SK-N-SH (cell line): ENCODE data around the gene EXOC8. TPM values are rescaled to one million over a fixed set of nuclear protein-coding genes. Genes with fewer than 3 reads are reported as not detected.

Experiments used
- CTCF ChIA-PET: fragments of 300-600, 350-600 bp; formaldehyde crosslinking; extraction: SDS; loops from one replicate; lab custom pipeline; 2021; lab: Yijun Ruan, JAX
- POLR2A ChIA-PET: fragments of 350-600 bp; sonication (Branson Sonifier 250); formaldehyde crosslinking; extraction: SDS; loops from one replicate; lab custom pipeline; 2020; ENCODE audit warnings: antibody characterized with exemption, inconsistent platforms; lab: Yijun Ruan, JAX
- DNase-seq: peaks from one replicate; pipeline ENCODE4 v3.0.0; 2012
- H2AFZ ChIP-seq: fragments of 200-600 bp; sonication (generic); 2 replicates; pipeline ENCODE4 v1.8.1; 2016; ENCODE audit warnings: antibody characterized with exemption, mild to moderate bottlenecking, low read depth
- H3F3A ChIP-seq: fragments of 200-600 bp; sonication (generic); replicated peaks from 2 replicates; pipeline ENCODE3; 2016; ENCODE audit warnings: antibody characterized with exemption, mild to moderate bottlenecking; ENCODE audit not compliant: insufficient read depth
- H3K27ac ChIP-seq, 2 experiments: fragments of 200-500 bp in 1 of 2; fragments of 200-600 bp in 1 of 2; sonication (Bioruptor generic) in 1 of 2; sonication (generic), shearing (Covaris generic) in 1 of 2; 2 replicates each; pipeline versions ENCODE4 v1.5.1 to v1.6.1; 2014 to 2016; ENCODE audit warnings: low read depth in 2 of 2, inconsistent platforms in 1 of 2, low read length in 1 of 2, mild to moderate bottlenecking in 1 of 2, mixed read lengths in 1 of 2
- H3K27me3 ChIP-seq: fragments of 200-600 bp; sonication (generic), shearing (Covaris generic); 2 replicates; pipeline ENCODE4 v1.6.1; 2016; ENCODE audit warnings: mixed run types; ENCODE audit not compliant: insufficient read depth
- H3K36me3 ChIP-seq, 2 experiments: fragments of 200-500 bp in 1 of 2; fragments of 200-600 bp in 1 of 2; sonication (Bioruptor generic) in 1 of 2; sonication (generic) in 1 of 2; replicated peaks in 1 of 2; 2 replicates each; pipeline versions ENCODE3 to v1.5.1; 2014 to 2016; ENCODE audit warnings: low read length in 1 of 2, mild to moderate bottlenecking in 1 of 2; ENCODE audit not compliant: insufficient read depth in 2 of 2, control insufficient read depth in 1 of 2
- H3K4me1 ChIP-seq, 2 experiments: fragments of 200-500 bp in 1 of 2; fragments of 200-600 bp in 1 of 2; sonication (Bioruptor generic) in 1 of 2; sonication (generic), shearing (Covaris generic) in 1 of 2; 2 replicates each; pipeline versions ENCODE4 v1.5.1 to v1.6.1; 2014 to 2016; ENCODE audit warnings: low read depth in 1 of 2, low read length in 1 of 2, mixed run types in 1 of 2; ENCODE audit not compliant: insufficient read depth in 2 of 2, control insufficient read depth in 1 of 2
- H3K4me2 ChIP-seq: fragments of 200-600 bp; sonication (generic), shearing (Covaris generic); 2 replicates; pipeline ENCODE4 v1.6.1; 2017; ENCODE audit warnings: mixed run types
- H3K4me3 ChIP-seq, 2 experiments: fragments of 200-500 bp in 1 of 2; fragments of 200-600 bp in 1 of 2; sonication (Bioruptor generic) in 1 of 2; sonication (generic), shearing (Covaris generic) in 1 of 2; 2 replicates each; pipeline versions ENCODE4 v1.5.1 to v1.8.1; 2014 to 2016; ENCODE audit warnings: low read depth in 2 of 2, inconsistent platforms in 1 of 2, low read length in 1 of 2, mild to moderate bottlenecking in 1 of 2, mixed read lengths in 1 of 2, moderate library complexity in 1 of 2
- H3K79me2 ChIP-seq: fragments of 200-600 bp; sonication (generic); 2 replicates; pipeline ENCODE4 v1.8.1; 2017; ENCODE audit warnings: mild to moderate bottlenecking; ENCODE audit not compliant: insufficient read depth
- H3K9ac ChIP-seq: fragments of 200-600 bp; sonication (generic); 2 replicates; pipeline ENCODE4 v1.6.1; 2017; ENCODE audit warnings: mixed run types
- H3K9me2 ChIP-seq: fragments of 200-600 bp; sonication (generic); 2 replicates; pipeline ENCODE4 v1.6.1; 2017; ENCODE audit warnings: mixed run types
- H3K9me3 ChIP-seq: fragments of 200-600 bp; sonication (generic); 2 replicates; pipeline ENCODE4 v1.6.1; 2017; ENCODE audit warnings: mixed run types, mild to moderate bottlenecking, moderate library complexity
- H4K20me1 ChIP-seq: fragments of 200-600 bp; sonication (generic); 2 replicates; pipeline ENCODE4 v1.6.1; 2017; ENCODE audit warnings: mild to moderate bottlenecking, mixed run types; ENCODE audit not compliant: insufficient read depth
- CHD2 ChIP-seq: fragments of 150-350 bp; IDR thresholded peaks from 2 replicates; pipeline ENCODE4 v1.6.1; 2018; ENCODE audit warnings: low read length; ENCODE audit not compliant: partially characterized antibody
- CTCF ChIP-seq: fragments of 200-600 bp; sonication (generic); IDR thresholded peaks from 2 replicates; pipeline ENCODE4 v1.6.1; 2017; ENCODE audit warnings: antibody characterized with exemption, mild to moderate bottlenecking, moderate library complexity
- EP300 ChIP-seq, 2 experiments: IDR thresholded peaks; 2 replicates each; pipeline versions ENCODE4 v1.4.0 to v1.6.1; 2012; ENCODE audit warnings: borderline replicate concordance in 1 of 2, low read depth in 1 of 2, low read length in 1 of 2
- EZH2phosphoT487 ChIP-seq: fragments of 200-600 bp; sonication (generic); IDR thresholded peaks from 2 replicates; pipeline ENCODE4 v1.6.1; 2017; ENCODE audit warnings: low read depth, mixed run types, mild to moderate bottlenecking, antibody characterized with exemption, moderate library complexity, borderline replicate concordance
- FOXJ3 ChIP-seq: sonication (generic); formaldehyde crosslinking; IDR thresholded peaks from 2 replicates; pipeline ENCODE4 v1.5.1; 2020; ENCODE audit warnings: mild to moderate bottlenecking, missing genetic modification reagents
- FOXM1 ChIP-seq: IDR thresholded peaks from 2 replicates; pipeline ENCODE4 v1.4.0; 2012; ENCODE audit warnings: low read depth, mild to moderate bottlenecking
- GATA2 ChIP-seq: sonication (generic); formaldehyde crosslinking; IDR thresholded peaks from 2 replicates; pipeline ENCODE4 v1.5.0; 2020; ENCODE audit warnings: mild to moderate bottlenecking, missing genetic modification reagents
- JUND ChIP-seq: IDR thresholded peaks from 2 replicates; pipeline ENCODE4 v1.4.0; 2012
- MEF2A ChIP-seq: IDR thresholded peaks from 2 replicates; pipeline ENCODE4 v1.4.0; 2012; ENCODE audit warnings: low read depth, borderline replicate concordance
- NRF1 ChIP-seq: IDR thresholded peaks from 2 replicates; pipeline ENCODE4 v1.6.1; 2012; ENCODE audit warnings: low read depth, mild to moderate bottlenecking, low read length
- POLR2AphosphoS5 ChIP-seq: IDR thresholded peaks from 2 replicates; pipeline ENCODE4 v1.6.1; 2012; ENCODE audit warnings: low read depth, low read length
- RAD21 ChIP-seq: IDR thresholded peaks from 2 replicates; pipeline ENCODE4 v1.6.1; 2012; ENCODE audit warnings: mild to moderate bottlenecking, low read length
- RCOR1 ChIP-seq: fragments of 150-350 bp; IDR thresholded peaks from 2 replicates; pipeline ENCODE4 v1.6.1; 2017; ENCODE audit warnings: antibody characterized with exemption, low read length
- SIN3A ChIP-seq: IDR thresholded peaks from 2 replicates; pipeline ENCODE4 v1.6.1; 2012; ENCODE audit warnings: low read depth, mild to moderate bottlenecking, low read length, moderate library complexity, borderline replicate concordance
- SMC3 ChIP-seq: IDR thresholded peaks from 2 replicates; pipeline ENCODE4 v1.6.1; 2012; ENCODE audit warnings: low read depth, low read length, improper control_type of control experiment
- TEAD4 ChIP-seq: IDR thresholded peaks from 2 replicates; pipeline ENCODE4 v1.4.0; 2012; ENCODE audit warnings: mild to moderate bottlenecking, borderline replicate concordance; ENCODE audit not compliant: insufficient read depth
- USF2 ChIP-seq: fragments of 150-350 bp; IDR thresholded peaks from 2 replicates; pipeline ENCODE4 v1.6.1; 2017; ENCODE audit warnings: antibody characterized with exemption, low read length, low read depth, borderline replicate concordance
- WGBS: methylation state at CpG from one replicate; pipeline ENCODE4 v1.1.6; 2017; ENCODE audit warnings: low lambda C conversion rate; 5-methylcytosine and 5-hydroxymethylcytosine counted together
- polyA plus RNA-seq, 3 experiments: library from polyadenylated mRNA; depleted of rRNA; stranded (reverse); fragments of >200 nt; gene quantifications; 2 replicates each; pipeline ENCODE4 v1.2.3, GENCODE V29; 2012
- TF ChIP-seq, protein P1 (sequence below): IDR thresholded peaks from 2 replicates; pipeline ENCODE4; 2012
- TF ChIP-seq, protein P2 (sequence below): fragments of 150-350 bp; IDR thresholded peaks from 2 replicates; pipeline ENCODE4 v1.6.1; 2016; ENCODE audit warnings: mild to moderate bottlenecking, low read depth, low read length
- TF ChIP-seq, protein P3 (sequence below): IDR thresholded peaks from 2 replicates; pipeline ENCODE4 v1.4.0; 2012; ENCODE audit warnings: low read depth, borderline replicate concordance

The EXOC8 gene
- polyA plus RNA-seq, 1 of the 3 experiments (the other 2 are of a cell fraction): 2.1 TPM

DNA sequence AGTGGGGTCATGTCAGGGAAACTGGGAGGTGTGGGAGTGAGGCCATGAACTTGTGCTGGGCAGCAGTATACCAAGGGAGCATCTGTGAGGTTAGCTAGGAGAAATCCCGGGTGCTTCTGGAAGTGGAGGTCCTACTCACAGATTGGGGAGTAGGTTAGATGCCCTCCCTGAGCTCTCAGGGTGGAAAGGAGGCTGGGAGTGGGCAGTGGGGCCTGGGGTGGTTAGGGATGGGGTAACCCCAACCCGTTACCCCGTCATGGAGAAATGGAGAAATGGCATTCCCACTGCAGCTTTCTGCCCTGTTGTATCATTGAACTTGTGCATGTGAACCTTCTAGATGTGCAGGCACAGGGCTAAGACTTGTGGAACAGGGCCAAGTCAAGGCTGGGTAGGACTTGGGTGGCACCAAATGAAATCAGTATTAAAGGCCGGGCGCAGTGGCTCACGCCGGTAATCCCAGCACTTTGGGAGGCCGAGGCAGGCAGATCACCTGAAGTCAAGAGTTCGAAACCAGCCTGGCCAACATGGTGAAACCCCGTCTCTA lies 27.2 kb downstream of the EXOC8 start:
- H3K4me3 ChIP-seq: no peak overlapping the region
- no peak for TF ChIP-seq JUND
- TF ChIP-seq USF2: no peak
- H3F3A ChIP-seq: no peaks in the 10 kb centered on the region
- no peak overlapping the region for H2AFZ ChIP-seq
- no peak overlapping the region for H3K9ac ChIP-seq
- no peaks in the 10 kb centered on the region; a peak in 1 of 4 replicates for H3K4me1 ChIP-seq
- CTCF ChIA-PET: interaction anchor here (0.6 to 0.9 kb wide), 2 partner anchors 20 to 293 kb away, joined by 3 read pairs; no protein-coding TSS in a partner anchor
- H3K27me3 ChIP-seq: no peaks in the 10 kb centered on the region
- no peaks in the 10 kb centered on the region for H3K9me3 ChIP-seq
- 79% methylated on average over 10 of the region's 10 CpGs for whole genome bisulfite sequencing
- no peaks in the 10 kb centered on the region for H3K9me2 ChIP-seq
- DNase-seq: no peak
- H3K4me2 ChIP-seq: no peak overlapping the region
- no peak overlapping the region for H3K27ac ChIP-seq
- POLR2A ChIA-PET: no interaction called here
- H3K36me3 ChIP-seq: no peaks in the 10 kb centered on the region
- no peaks in the 10 kb centered on the region for H3K79me2 ChIP-seq
- H4K20me1 ChIP-seq: no peaks in the 10 kb centered on the region

- no peak for DNase-seq
These were observed 35.7 kb downstream of the EXOC8 start for GRCh38 chr1:231301990-231302389.

More at GRCh38 chr1:231301990-231302389, 35.7 kb downstream of the EXOC8 start:
- no peaks in the 10 kb centered on the region for H3F3A ChIP-seq
- H3K27ac ChIP-seq: no peak overlapping the region
- ChIA-PET POLR2A (no interaction called here), CTCF (no interaction called here)
- H3K79me2 ChIP-seq: no peaks in the 10 kb centered on the region
- H3K9me2 ChIP-seq: no peaks in the 10 kb centered on the region
- WGBS: 56% methylated on average over 3 of the region's 3 CpGs
- no peak overlapping the region for H3K4me3 ChIP-seq
- H2AFZ ChIP-seq: no peak overlapping the region
- no peaks in the 10 kb centered on the region for H3K36me3 ChIP-seq
- no peak overlapping the region for H3K9ac ChIP-seq
- no peak overlapping the region for H3K4me2 ChIP-seq
- H3K4me1 ChIP-seq: no peaks in the 10 kb centered on the region
- H3K27me3 ChIP-seq: no peaks in the 10 kb centered on the region
- no peaks in the 10 kb centered on the region for H3K9me3 ChIP-seq
- TF ChIP-seq GATA2 (CRISPR knock-in tag) (no peak), POLR2AphosphoS5 (no peak), TEAD4 (no peak), SIN3A (no peak), NRF1 (no peak), RAD21 (no peak), JUND (no peak), EP300 (IDR thresholded peaks at IDR 0.05; ENCODE audit: borderline replicate concordance in 1 of 2, low read depth in 1 of 2, low read length in 1 of 2) (no peak), FOXJ3 (CRISPR knock-in tag) (no peak), CHD2 (no peak), SMC3 (no peak), EZH2phosphoT487 (no peak), MEF2A (no peak), CTCF (no peak), RCOR1 (no peak), FOXM1 (no peak)
- TF ChIP-seq, protein P1, sequence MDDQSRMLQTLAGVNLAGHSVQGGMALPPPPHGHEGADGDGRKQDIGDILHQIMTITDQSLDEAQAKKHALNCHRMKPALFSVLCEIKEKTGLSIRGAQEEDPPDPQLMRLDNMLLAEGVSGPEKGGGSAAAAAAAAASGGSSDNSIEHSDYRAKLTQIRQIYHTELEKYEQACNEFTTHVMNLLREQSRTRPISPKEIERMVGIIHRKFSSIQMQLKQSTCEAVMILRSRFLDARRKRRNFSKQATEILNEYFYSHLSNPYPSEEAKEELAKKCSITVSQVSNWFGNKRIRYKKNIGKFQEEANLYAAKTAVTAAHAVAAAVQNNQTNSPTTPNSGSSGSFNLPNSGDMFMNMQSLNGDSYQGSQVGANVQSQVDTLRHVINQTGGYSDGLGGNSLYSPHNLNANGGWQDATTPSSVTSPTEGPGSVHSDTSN: no peak
- TF ChIP-seq, protein P2, sequence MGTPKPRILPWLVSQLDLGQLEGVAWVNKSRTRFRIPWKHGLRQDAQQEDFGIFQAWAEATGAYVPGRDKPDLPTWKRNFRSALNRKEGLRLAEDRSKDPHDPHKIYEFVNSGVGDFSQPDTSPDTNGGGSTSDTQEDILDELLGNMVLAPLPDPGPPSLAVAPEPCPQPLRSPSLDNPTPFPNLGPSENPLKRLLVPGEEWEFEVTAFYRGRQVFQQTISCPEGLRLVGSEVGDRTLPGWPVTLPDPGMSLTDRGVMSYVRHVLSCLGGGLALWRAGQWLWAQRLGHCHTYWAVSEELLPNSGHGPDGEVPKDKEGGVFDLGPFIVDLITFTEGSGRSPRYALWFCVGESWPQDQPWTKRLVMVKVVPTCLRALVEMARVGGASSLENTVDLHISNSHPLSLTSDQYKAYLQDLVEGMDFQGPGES: no peak
- TF ChIP-seq, protein P3, sequence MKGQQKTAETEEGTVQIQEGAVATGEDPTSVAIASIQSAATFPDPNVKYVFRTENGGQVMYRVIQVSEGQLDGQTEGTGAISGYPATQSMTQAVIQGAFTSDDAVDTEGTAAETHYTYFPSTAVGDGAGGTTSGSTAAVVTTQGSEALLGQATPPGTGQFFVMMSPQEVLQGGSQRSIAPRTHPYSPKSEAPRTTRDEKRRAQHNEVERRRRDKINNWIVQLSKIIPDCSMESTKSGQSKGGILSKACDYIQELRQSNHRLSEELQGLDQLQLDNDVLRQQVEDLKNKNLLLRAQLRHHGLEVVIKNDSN: no peak
- H4K20me1 ChIP-seq: no peaks in the 10 kb centered on the region
